GM23248 (cell line): Measurements from ENCODE around the gene CACNA1B.

Experiments
- EZH2 ChIP-seq: fragments of 200-600 bp; sonication (generic); IDR thresholded peaks from 2 replicates; pipeline ENCODE4 v1.6.1; 2018; ENCODE audit warnings: antibody characterized with exemption, mild to moderate bottlenecking; ENCODE audit not compliant: insufficient read depth, poor library complexity, severe bottlenecking
- EZH2phosphoT487 ChIP-seq: fragments of 200-600 bp; sonication (generic); IDR thresholded peaks from 2 replicates; pipeline ENCODE4 v1.6.1; 2018; ENCODE audit warnings: antibody characterized with exemption, moderate library complexity, mild to moderate bottlenecking, low read depth; ENCODE audit not compliant: insufficient read depth

DNA sequence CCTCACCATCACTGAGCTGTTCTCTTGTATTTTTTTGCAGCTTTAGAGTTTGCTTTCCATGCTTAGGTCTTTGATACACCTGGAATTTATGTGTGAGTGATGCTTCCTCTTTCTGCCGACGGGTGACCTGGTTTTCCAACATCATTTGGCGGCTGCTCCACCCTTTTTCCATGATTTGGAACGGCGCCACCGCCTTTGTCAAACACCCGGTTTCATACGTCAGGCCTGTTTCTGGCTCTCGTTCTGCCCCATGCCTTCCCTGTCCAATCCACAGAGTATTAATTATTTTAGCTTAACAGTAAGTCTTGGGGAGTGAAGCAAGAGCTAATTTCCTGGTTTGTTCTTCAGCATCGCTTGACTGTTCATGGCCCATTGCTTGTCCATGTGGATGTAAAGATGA, 30.2 kb downstream of the CACNA1B start:
- no peak for TF ChIP-seq EZH2phosphoT487
- no peak for TF ChIP-seq EZH2
